GM21381 (cell line): Measurements from ENCODE around the gene SMCO2.

Experiments
- ATAC-seq: cut with Tn5 transposase; IDR thresholded peaks from one replicate; pipeline ENCODE4 v1.9.1; 2021; ENCODE audit warnings: mild to moderate bottlenecking, moderate library complexity; ENCODE audit not compliant: unreplicated experiment

Gene SMCO2

DNA sequence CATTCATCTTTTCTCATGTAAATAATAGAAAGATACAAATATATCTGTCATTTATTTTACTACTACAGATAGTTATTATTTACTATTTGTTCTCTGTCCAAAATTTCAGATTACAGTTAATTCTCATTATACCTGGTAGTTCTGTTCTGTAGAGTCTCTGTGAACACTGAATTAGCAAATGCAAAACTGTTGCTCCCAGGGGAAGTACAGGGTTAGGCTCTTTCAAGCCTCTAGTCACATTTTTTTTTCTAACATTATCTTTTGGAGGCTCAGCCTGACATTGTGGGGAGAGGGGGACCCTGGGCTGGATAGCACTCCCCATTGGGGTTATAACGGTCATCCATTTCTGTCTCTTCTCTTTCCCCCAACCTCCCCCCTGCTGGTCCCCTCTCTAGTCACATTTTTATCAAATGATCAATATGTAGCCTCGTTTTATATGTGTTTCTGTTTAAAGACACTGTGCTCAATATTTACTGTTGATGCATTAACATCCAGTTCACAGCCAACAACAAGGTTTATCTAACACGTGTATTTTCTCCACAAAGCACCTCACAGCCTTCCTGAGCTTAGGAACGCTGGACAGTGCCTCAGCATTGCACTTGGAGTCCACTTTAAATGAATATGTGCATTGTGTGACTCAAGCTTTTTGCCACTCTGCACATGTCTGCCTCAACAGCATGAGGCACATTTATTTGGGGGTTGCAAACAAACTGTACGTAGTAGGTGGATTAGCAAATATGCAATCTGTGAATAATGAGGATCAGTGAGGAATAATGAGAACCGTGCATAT is 4.7 kb downstream of the SMCO2 start:
- ATAC-seq: no peak

- no peak for ATAC-seq
These were observed 6.9 kb downstream of the SMCO2 start for GRCh38 chr12:27453421-27453820.

DNA sequence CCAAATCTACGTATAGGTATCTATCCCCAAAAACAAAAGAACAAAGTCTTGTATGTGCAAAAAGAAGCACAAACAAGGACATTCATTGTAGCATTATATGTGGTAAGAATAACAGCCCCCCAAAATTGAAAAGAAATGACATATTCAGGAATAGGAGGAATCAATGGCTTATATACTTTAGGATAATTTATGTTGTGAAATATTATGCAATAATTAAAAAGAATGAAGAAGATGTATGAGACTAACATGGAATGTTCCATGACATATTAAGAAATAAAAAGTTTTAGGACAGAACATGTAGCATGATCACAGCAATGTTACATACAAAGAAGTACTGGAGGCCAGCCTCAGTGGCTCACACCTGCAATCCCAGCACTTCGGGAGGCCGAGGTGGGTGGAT is 9.1 kb downstream of the SMCO2 start:
- ATAC-seq: no peak

DNA sequence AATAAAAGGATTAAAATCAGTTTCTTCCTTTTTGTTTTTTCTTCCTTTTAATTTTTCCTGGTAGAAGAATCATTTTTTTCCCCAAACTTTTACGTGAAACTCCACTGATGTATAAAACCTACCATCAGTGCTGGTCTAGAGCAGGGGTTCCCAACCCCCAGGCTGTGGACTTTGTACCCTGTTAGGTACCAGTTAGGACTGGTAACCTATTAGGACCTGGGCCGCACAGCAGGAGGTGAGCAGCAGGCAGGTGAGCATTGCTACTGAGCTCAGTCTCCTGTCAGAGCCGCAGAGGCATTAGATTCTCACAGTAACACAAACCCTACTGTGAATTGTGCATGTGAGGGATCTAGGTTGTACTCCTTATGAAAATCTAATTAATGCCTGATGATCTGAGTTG is 10.1 kb downstream of the SMCO2 start:
- no peak for ATAC-seq

DNA sequence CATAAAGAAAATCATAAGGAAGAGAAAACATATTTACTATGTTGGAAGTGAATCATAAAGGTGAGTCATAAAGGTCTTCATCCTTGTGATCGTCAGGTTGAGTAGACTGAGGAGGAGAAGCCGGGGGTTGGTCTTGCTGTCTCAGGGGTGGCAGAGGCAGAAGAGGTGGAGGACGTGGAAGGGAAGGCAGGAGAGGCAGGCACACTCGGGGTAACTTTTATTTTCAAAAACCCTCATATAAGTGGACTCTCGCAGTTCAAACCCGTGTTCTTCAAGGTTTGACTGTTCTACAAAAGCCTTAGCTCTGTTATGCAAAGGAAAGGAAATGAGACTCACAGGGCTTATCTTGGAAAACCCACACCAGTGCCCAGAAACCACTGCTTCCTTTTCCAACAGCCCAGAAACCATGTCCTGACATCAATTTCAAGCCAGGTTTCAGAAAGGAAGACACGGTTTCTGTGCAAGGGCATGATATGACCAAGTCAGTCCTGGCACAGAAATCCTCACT is 14.0 kb downstream of the SMCO2 start:
- no peak for ATAC-seq

DNA sequence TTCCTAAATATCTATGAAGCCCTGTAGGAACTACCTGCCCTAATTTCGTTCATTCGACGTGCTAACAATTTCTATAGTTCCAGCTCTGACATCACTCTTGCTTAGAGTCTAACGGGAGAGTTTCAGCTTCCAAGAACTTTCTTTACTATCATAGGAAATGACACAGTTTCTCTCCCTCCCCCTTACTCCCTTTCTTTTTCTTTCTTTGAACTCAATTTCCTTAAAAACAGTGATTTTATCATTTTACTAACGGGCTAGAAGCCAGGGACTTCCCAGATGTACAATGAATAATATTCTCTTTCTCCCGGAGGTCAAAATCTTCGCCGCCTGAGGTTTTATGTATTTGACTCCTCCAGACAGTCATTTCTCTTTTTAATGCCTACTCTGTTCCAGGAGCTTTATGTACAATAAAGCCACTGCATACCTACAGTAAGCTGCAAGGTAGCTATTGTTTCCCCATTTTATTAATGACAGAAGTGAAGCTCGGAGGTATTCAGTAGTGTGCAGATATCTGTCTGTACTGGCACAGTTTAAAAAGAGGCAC is 15.7 kb downstream of the SMCO2 start:
- no peak for ATAC-seq

GRCh38 chr12:27462851-27463250 is 16.3 kb downstream of the SMCO2 start:
- ATAC-seq: no peak

DNA sequence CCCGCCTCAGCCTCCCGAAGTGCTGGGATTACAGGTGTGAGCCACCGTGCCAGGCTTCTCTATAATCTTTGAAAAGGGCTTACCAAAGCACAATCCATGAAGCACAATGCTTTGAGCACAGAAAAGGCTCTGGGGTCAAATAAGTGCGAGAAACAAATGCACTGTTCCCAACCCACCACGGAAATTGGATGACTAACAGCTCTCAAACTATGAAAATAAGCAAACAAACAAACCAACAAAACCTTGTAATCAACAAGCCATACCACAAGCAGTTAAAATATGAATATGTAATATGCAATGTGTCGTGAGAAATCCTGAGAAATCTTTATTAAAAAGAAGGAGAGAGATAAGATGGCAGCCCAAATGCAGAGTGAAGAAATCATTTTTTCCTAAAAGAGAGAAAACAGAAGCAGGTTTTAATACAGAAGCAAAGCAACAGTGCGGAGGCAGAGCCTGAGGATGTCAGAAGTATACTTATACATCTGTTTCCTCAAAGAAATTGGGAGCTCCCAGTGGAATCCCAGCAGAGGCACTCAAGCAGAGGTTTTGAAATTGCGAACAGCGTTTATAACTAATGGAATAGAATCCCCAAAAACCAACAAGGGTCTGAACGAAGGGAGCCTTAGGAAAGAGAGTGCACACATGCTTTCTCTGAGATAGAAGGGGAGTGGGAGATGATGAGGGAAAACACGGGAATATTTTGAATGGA is 17.1 kb downstream of the SMCO2 start:
- ATAC-seq: no peak

DNA sequence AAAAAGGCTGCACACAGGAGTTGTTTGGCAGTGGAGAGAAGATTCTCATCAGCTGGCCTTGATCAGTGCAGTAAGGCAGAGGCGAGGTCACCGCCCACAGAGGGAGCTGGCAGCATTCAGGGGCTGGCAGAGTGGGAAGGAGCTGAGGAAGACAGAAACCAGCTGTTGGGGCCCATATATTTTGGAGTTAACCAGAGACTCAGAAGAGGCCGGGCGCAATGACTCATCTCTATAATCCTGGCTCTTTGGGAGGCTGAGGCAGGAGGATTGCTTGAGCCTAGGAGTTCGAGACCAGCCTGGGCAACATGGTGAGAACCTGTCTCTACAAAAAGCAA is 17.7 kb downstream of the SMCO2 start:
- ATAC-seq: no peak

DNA sequence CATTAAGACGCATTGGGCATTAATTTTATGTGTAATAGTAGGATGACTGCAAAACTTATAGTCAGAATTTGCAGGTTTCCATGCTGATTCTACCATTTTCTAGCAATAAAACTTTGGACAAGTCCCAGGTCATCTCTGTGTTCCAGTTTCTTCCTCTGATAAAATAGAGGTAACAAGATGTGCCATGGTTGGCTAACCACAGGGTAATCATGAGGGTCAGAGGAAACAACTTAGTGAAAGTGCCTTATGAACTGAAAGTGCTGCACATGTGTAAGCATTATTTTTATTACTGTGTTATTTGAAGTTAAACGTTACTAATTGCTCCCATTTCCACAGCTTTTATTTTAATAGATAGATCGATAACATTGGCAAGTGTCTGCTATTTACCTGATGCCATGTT is 21.1 kb downstream of the SMCO2 start:
- ATAC-seq: no peak

DNA sequence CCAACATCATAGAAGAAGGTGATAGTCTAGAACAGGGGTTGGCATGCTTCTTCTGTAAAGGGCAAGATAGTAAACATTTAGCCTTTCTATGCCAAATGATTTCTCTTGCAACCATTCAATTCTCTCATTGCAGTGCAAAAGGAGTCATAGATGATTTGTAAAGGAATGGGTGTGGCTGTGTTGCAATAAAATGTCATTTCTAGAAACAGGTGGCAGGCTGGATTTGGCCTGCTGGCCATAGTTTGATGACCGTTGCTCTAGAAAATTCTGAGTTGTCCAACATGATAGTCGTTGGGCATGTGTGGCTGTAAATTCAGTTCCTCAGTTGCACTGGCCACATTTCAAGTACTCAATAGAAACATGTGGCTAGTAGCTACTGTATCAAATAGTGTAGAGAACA is 21.7 kb downstream of the SMCO2 start:
- no peak for ATAC-seq

DNA sequence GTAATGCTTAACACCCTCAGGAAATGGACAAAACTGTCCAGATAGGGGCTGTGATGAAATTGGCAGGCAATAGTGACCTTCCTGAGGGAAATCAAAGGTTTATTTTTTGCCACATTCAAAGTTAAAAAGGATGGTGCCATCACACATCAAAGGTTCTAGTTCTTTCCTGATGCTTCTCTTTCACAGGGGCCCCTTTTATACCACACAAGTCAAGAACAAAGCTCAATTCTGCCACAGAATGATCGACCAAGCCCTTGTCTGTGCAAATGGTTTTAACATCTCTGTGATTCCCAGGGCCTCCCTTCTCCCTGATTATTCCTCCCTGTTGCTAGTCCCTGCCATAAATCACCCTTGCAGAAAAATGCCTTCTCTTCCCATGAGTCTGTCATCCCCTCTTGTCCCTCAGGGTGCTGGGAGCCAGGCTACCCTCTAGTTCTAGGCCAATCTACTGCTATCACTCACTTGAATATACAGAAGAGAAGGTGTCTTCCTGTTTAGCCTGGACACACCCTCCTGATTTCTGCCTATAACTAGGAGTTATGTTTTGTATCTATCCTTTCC is 22.7 kb downstream of the SMCO2 start:
- ATAC-seq: no peak

DNA sequence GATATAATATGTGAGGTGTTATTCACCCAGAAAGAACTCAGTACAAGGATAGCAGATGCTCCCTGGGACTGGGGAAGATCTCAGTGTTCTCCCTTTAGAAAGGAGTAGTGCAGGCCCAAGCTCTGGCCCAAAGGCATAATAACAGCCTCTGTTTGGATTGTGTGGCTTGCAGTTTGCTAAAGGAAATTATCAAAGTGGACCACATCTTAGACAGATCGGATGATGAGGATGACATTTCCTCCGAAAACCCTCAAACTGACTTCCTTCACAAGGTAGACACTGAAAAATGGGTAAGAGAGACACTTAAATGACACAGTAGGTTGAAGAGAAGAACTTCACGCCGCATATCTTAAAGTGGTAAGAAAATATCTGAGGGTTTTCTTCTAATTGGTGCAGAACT is 26.1 kb downstream of the SMCO2 start:
- no peak for ATAC-seq

GRCh38 chr12:27474344-27474743 is 27.8 kb downstream of the SMCO2 start:
- ATAC-seq: no peak

DNA sequence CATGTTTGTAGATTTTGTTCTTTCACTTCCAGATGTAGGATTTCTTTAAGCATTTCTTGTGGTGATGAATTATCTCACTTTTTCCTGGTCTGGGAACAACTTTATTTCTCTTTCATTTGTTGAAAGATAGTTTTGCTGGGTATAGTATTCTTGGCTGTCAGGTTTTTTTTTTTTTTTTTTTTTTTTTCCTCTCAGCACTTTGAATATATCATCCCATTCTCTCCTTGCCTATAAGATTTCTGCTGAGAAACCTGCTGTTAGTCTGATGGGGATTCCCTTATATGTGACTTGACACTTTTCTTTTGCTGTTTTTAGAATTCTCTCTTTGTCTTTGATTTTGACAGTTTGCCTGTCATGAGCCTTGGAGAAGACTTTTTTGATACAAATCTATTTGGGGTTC is 30.5 kb downstream of the SMCO2 start:
- no peak for ATAC-seq

DNA sequence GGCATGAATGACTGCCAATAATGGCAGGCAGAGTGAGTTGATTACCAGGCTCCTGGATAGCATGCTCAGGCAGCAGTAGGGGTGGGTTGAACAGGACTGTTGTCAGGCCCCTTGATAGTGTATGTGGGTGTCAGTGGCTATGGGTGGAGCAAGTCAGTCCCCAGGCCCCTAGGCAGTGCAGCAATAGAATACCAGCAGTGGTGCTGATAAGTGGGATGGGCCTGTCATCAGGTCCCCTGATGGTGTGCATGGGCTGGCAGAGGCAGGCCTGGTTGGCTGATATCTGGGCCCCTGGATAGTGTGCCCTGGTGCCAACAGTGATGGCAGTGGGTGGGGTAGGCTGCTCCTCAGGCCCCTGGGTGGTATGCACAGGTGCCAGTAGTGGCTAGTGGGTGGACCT is 32.4 kb downstream of the SMCO2 start:
- no peak for ATAC-seq

DNA sequence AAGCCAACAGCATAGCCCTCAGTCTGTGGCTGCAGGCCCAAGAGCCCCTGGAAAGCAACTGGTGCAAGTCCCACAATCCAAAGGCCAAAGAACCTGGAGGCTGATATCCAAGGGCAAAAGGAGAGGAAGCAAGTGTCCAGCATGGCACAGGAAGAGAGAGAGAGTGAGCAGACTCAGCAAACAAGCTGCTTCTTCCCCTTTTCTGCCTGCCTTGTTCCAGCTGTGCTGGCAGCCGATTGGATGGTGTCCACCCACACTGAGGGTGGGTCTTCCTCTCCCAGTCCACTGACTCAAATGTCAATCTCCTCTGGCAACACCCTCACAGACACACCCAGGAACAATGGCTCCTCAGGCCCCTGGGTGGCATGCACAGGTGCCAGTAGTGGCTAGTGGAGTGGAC is 33.5 kb downstream of the SMCO2 start:
- no peak for ATAC-seq

GRCh38 chr12:27486961-27487360 is 40.4 kb downstream of the SMCO2 start:
- ATAC-seq: no peak

GRCh38 chr12:27488479-27488878 is 41.9 kb downstream of the SMCO2 start:
- no peak for ATAC-seq

GRCh38 chr12:27491226-27491625 is 44.7 kb downstream of the SMCO2 start:
- ATAC-seq: no peak

GRCh38 chr12:27493260-27493940 is 46.9 kb downstream of the SMCO2 start:
- no peak for ATAC-seq
